Stimulated activated CD8-positive, alpha-beta memory T cell treated with anti-CD3 and anti-CD28 coated beads, Interleukin-15, amount 100 ng/mL, for 48 hours (primary cell): ENCODE results near the gene SLC35B1.

Experiments
- DNase-seq, 2 donors: peaks; one replicate each; pipeline ENCODE4 v3.0.0-alpha.2; 2020; ENCODE audit warnings: low read depth in 2 of 2

Gene SLC35B1

DNA sequence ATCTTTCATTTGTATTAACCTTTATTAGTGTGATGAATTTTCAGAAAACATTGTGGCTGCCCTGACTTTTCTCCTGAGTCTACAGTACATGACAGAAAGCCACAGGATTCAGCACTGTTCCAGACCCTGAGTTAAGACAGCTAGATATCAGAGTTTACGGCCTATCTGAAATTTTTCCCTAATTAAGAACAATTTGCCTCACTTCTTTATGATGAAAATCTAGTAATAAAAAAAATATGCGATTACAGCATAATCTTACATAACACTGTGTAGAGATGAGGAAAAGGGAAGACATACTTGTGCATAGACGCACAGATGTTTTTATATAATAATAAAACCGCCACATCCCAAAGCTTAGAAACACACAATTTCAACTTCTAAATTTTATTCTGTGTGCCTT lies 37.1 kb downstream of the SLC35B1 start:
- DNase-seq = no peak

DNA sequence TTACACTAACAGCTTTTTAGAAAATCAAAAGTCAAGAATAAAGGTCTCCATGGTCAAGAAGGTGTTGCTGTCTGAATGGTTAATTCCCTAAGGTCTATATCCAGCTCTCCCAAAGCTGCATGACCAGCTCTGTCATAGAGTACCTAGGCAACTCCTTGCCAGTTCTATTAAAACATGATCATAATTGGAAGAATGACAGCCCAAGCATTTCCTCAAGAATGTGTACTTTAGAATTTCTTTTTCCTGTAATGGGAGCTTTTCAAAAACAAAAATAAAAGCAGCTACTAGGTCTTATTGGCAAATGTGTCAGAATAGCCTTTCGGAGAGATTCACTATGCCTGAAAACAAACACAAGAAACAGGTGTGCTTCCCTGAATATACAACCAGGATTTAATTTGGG lies 37.8 kb downstream of the SLC35B1 start:
- DNase-seq = no peak

DNA sequence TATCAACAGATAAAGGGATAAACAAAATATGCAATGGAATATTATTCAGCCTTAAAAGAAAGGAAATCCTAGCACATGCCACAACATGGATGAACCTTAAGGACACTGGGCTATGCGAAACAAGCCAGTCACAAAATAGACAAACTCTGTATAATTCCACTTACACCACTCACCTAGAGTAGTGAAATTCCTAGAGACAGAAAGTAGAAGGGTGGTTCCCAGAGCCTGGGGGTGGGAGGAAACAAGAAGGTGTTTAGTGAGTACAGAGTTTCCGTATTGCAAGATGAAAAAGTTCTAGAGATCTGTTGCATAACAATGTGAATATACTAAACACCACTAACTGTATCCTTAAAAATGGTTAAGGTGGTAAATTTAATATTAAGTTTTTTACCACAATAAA lies 39.9 kb downstream of the SLC35B1 start:
- DNase-seq = no peak

DNA sequence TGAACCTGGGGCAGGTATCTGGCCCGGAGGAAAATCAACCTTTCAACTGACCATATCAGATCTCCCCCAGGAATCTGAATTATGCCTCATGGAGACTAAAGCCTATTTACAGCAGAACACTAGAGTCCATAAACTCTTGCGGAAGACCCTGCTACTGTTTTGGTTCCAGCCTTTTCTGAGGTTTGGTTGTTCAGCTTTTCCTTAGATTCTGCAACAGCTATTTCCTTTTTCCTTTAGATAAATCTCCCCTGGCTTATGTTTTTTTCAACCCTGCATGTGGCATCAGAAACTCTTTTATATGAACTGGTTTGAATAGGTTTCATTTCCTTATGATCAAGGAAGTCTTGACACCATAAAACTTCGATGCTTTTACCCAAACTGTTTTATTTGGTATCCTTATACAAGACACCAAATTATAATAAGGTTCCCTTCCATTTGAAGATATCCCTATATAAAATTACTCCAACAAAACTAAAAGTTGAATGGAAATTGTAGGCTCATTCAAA lies 43.0 kb downstream of the SLC35B1 start:
- no peak for DNase-seq

DNA sequence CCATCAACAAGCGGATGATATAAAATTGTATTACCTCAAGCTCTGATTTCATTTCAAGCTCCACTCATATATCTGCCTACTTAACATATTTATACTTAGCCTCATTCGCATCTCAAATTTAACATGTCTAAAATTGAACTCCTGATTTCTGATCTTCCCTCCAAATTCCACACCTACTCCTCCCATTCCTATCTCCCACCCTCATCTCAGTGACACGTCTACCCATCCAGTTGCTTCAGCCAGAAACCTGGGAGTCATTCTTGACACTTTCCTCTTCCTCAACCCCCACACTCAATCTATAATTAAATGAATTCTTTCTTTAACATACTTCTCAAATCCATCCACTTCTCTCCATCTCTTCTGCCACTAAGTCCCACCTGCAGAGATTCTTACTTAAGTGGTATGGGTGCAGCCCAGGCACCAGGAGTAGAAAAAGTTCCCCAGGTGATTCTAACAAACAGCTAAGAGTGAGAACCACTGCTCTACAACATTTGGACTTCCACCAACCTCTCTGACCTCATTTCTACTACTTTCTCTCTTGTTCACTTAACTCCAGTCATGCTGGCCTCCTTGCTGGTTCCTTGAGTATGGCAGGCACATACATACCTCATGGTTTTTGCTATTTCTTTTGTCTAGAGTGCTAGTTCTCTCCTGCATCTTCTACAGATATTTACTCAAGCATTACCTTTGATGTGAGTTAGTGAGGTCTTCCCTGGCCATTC lies 47.9 kb downstream of the SLC35B1 start:
- DNase-seq = no peak

DNA sequence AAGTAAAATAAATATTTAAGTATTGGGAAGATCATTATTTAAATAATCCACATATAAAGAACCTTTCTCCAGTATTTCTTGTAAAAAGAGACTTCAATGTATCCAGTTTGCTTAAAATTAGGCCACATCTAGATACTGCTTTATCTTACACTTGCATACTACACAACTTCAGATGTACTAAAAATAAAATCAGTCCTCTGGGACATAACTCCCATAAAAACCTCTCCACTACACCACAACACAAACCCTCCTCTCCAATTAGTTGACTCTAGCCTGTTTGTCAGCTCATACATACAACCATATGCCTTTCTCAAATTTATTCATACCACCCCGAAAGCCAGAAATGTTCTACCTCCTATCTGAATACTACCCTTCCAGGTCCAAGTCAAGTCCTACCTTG lies 51.5 kb downstream of the SLC35B1 start:
- DNase-seq = no peak
